Measurements from ENCODE around the gene MCAT. TPM values are rescaled to one million over a fixed set of nuclear protein-coding genes. Genes with fewer than 3 reads are reported as not detected.
A peak's percentile ranks its signal among the peaks of the same experiment; 100 is the strongest.

MCAT gene
- total RNA-seq, 1 donor from 2014 or later, result 20.3 TPM

DNA sequence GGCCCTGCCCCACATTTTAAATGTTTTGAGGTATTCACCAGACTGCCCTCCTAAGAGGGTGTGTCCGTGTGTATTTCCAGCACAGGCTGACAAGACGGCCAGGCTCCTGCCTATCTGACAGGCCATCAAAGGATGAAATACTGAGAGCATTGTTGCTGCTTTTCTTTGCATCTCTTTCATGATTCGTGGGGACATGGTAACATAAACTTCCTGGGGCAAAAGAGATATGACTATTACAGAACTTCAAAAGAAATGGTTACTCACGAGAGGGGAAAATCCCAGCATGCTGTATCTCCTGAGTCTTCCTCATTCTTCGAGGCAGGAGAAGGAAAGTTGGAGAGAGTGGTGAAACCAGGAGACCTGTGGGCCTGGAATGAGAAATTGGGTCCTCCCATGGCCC, 43.0 kb downstream of the MCAT start:
- no peak overlapping the region for H3K27ac Mint-ChIP-seq
- no peaks in the 10 kb centered on the region for H3K27me3 Mint-ChIP-seq (ENCODE audit: insufficient read depth)
- intact Hi-C loops (cut with micrococcal nuclease), result no loop called here
- H3K36me3 Mint-ChIP-seq (ENCODE audit: low read depth), result peaks cover 2% of the 10 kb centered on the region
- no peak overlapping the region for H3K4me3 Mint-ChIP-seq
- DNase-seq (ENCODE audit: low spot score), result no peak
- peaks cover 15% of the 10 kb centered on the region for H3K4me1 Mint-ChIP-seq (ENCODE audit: low read depth)
- H3K9me3 Mint-ChIP-seq, result peaks cover 8% of the 10 kb centered on the region

DNA sequence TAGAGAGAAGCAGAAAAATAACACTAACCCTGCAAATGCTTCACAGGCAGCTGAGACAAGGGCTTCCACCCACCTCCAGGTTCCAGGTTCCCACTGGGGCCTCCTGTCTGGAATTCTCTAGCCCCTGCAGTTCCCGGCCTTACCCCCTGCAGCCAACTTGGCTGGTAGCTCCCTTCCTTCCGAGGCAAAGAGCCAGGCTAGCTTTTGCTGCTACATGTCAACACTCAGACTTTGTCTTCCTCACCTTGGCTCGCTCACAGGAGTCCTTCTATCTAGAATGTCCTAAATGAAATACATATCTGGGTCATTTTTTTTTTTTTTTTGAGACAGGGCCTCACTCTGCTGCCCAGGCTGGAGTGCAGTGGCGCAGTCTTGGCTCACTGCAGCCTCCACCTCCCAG, 44.1 kb downstream of the MCAT start:
- no peak overlapping the region for H3K27ac Mint-ChIP-seq
- DNase-seq (ENCODE audit: low spot score), result no peak
- no peak overlapping the region for H3K4me3 Mint-ChIP-seq
- intact Hi-C loops (cut with micrococcal nuclease), result loop anchor here (10.0 kb wide), 1 partner anchor 434 kb away; no protein-coding TSS in a partner anchor
- peaks cover 8% of the 10 kb centered on the region for H3K9me3 Mint-ChIP-seq
- H3K4me1 Mint-ChIP-seq (ENCODE audit: low read depth), result peaks cover 12% of the 10 kb centered on the region
- H3K27me3 Mint-ChIP-seq (ENCODE audit: insufficient read depth), result no peaks in the 10 kb centered on the region
- peaks cover 2% of the 10 kb centered on the region for H3K36me3 Mint-ChIP-seq (ENCODE audit: low read depth)

DNA sequence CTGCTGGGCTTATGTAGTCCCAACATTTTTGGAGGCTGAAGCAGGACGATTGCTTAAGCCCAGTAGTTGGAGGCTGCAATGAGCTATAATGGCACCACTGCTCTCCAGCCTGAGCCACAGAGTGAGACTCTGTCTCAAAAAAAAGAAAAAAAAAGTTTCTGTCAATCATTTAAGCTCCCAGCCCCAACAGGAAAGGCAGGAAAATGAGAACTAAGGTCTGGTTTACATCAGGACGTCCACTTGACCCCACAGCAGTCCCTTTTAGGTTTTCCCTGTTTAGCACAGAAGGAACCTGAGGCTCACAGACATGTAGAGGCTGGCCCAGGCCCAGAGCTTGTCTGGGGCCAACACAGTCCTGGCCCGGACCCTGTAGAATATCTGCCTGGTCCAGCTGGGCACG, 44.8 kb downstream of the MCAT start:
- Mint-ChIP-seq H3K9me3 (peaks cover 8% of the 10 kb centered on the region), H3K36me3 (ENCODE audit: low read depth) (peaks cover 2% of the 10 kb centered on the region), H3K27me3 (ENCODE audit: insufficient read depth) (no peaks in the 10 kb centered on the region)

DNA sequence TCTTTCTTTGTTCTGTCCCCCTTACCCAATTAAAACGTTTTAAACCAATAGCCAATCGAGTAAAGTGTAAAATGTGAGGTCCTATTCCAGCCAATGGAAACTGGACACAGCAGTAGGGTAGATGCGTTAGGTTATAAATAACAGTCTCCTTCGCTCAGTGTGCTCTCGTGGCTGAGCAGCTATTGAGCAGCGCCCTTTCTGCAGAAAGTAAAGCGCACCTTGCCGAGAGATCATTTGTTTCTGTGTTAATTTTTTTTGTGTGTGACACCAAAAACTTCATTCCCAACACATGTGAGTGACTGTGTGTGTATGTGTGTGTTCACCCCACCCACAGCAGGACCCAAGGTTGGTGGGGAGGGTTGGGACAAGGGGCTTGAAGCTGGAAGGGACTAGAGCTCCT, 46.8 kb downstream of the MCAT start:
- Mint-ChIP-seq H3K4me1 (ENCODE audit: low read depth) (peaks cover 6% of the 10 kb centered on the region), H3K27ac (no peak overlapping the region), H3K4me3 (no peak overlapping the region), H3K9me3 (peaks cover 8% of the 10 kb centered on the region), H3K36me3 (ENCODE audit: low read depth) (peaks cover 2% of the 10 kb centered on the region), H3K27me3 (ENCODE audit: insufficient read depth) (no peaks in the 10 kb centered on the region)
- DNase-seq (ENCODE audit: low spot score), result no peak
- intact Hi-C loops (cut with micrococcal nuclease), result loop anchor here (10.0 kb wide), 1 partner anchor 432 kb away; no protein-coding TSS in a partner anchor

More for the DNA sequence above, 44.8 kb downstream of the MCAT start:
- no peak for DNase-seq (ENCODE audit: low spot score)
- no peak overlapping the region for H3K4me3 Mint-ChIP-seq
- no peak overlapping the region for H3K27ac Mint-ChIP-seq
- intact Hi-C loops (cut with micrococcal nuclease), result loop anchor here (10.0 kb wide), 1 partner anchor 434 kb away; no protein-coding TSS in a partner anchor
- peaks cover 6% of the 10 kb centered on the region for H3K4me1 Mint-ChIP-seq (ENCODE audit: low read depth)

- H3K36me3 Mint-ChIP-seq (ENCODE audit: low read depth), result peaks cover 2% of the 10 kb centered on the region
- H3K4me1 Mint-ChIP-seq (ENCODE audit: low read depth), result no peaks in the 10 kb centered on the region
- no peaks in the 10 kb centered on the region for H3K27me3 Mint-ChIP-seq (ENCODE audit: insufficient read depth)
- peaks cover 8% of the 10 kb centered on the region for H3K9me3 Mint-ChIP-seq
- H3K4me3 Mint-ChIP-seq, result no peak overlapping the region
- H3K27ac Mint-ChIP-seq, result no peak overlapping the region
- intact Hi-C loops (cut with micrococcal nuclease), result loop anchor here (10.0 kb wide), 1 partner anchor 430 kb away; no protein-coding TSS in a partner anchor
- DNase-seq (ENCODE audit: low spot score), result no peak
These were observed 48.6 kb downstream of the MCAT start for GRCh38 chr22:43094551-43094950.

DNA sequence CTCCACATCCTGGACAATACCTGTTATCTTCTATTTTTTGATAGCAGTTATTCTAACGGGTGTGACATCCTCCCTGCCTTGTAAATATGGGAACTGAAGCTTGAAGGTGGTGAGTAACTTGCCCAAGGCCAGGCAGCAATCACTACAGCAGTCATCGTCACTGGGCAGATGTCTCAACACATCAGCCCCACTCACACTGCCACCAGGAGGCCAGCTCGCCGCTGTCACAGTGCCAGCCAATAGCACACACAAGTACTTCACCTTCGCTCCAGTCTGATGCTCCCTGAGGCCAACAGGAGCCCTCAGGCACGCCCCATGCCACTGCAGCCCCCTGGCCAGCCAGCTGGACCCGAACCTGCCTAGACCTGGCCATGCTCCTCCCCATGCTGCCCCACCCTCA, 49.1 kb downstream of the MCAT start:
- Mint-ChIP-seq H3K4me3 (no peak overlapping the region), H3K9me3 (peaks cover 8% of the 10 kb centered on the region), H3K27ac (no peak overlapping the region), H3K4me1 (ENCODE audit: low read depth) (no peaks in the 10 kb centered on the region), H3K27me3 (ENCODE audit: insufficient read depth) (no peaks in the 10 kb centered on the region), H3K36me3 (ENCODE audit: low read depth) (peaks cover 2% of the 10 kb centered on the region)
- DNase-seq (ENCODE audit: low spot score), result no peak
- intact Hi-C loops (cut with micrococcal nuclease), result loop anchor here (10.0 kb wide), 1 partner anchor 429 kb away; no protein-coding TSS in a partner anchor

DNA sequence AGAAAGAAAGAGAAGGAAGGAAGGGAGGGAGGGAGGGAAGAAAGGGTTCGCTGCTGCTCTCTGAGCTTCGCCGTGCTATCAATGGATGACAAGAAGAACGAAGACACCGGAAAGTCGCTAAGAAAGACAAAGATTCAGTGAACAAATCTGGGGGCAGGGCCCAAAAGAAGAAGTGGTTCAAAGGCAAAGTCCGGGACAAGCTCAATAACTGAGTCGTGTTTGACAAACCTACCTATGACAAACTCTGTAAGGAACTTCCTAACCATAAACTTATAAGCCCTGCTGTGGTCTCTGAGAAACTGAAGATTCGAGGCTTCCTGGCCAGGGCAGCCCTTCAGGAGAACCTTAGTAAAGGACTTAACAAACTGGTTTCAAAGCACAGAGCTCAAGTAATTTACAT, 51.1 kb downstream of the MCAT start:
- DNase-seq (ENCODE audit: low spot score), result no peak
- Mint-ChIP-seq H3K27ac (no peak overlapping the region), H3K9me3 (peaks cover 8% of the 10 kb centered on the region), H3K4me3 (no peak overlapping the region), H3K27me3 (ENCODE audit: insufficient read depth) (no peaks in the 10 kb centered on the region), H3K4me1 (ENCODE audit: low read depth) (peaks cover 7% of the 10 kb centered on the region), H3K36me3 (ENCODE audit: low read depth) (peaks cover 5% of the 10 kb centered on the region)
- intact Hi-C loops (cut with micrococcal nuclease), result loop anchor here (10.0 kb wide), 1 partner anchor 427 kb away; no protein-coding TSS in a partner anchor

DNA sequence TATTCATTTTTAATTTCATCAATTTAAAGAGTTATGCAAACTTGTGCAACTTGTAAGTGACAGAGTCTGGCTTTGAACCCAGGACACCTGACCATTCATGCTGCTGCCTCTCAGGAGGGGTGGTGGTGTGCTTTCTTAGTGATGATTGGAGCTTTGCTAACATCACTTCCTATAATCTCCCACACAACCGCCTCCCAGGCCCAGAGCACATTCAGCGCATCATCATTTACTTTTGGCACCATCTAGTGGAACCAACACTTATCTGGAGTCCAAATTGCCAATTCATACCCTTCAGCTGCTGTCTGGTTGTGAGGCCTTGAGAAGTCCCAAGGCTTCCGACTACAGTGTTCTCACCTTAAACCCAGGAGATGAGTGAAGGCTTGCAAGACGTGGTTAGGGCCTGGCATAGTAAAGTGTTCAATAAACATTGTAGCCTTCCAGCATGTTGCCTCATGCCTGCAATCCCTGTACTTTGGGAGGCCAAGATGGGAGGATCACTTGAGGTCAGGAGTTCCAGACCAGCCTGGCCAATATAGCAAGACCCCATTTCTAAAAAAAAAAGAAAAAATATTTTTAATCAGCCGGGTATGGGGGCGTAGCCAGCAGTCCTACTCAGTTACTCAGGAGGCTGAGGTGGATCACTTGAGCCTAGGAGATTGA, 52.9 kb downstream of the MCAT start:
- intact Hi-C loops (cut with micrococcal nuclease), result loop anchor here (1.0 to 10.0 kb wide), 2 partner anchors 310 to 425 kb away; no protein-coding TSS in a partner anchor
- peak overlapping the region; percentile 26 for H3K27ac Mint-ChIP-seq
- H3K27me3 Mint-ChIP-seq (ENCODE audit: insufficient read depth), result no peaks in the 10 kb centered on the region
- peaks cover 18% of the 10 kb centered on the region for H3K4me1 Mint-ChIP-seq (ENCODE audit: low read depth)
- H3K4me3 Mint-ChIP-seq, result peak overlapping the region; percentile 73
- peak; percentile 31 for DNase-seq (ENCODE audit: low spot score)
- no peaks in the 10 kb centered on the region for H3K9me3 Mint-ChIP-seq
- H3K36me3 Mint-ChIP-seq (ENCODE audit: low read depth), result peaks cover 5% of the 10 kb centered on the region

DNA sequence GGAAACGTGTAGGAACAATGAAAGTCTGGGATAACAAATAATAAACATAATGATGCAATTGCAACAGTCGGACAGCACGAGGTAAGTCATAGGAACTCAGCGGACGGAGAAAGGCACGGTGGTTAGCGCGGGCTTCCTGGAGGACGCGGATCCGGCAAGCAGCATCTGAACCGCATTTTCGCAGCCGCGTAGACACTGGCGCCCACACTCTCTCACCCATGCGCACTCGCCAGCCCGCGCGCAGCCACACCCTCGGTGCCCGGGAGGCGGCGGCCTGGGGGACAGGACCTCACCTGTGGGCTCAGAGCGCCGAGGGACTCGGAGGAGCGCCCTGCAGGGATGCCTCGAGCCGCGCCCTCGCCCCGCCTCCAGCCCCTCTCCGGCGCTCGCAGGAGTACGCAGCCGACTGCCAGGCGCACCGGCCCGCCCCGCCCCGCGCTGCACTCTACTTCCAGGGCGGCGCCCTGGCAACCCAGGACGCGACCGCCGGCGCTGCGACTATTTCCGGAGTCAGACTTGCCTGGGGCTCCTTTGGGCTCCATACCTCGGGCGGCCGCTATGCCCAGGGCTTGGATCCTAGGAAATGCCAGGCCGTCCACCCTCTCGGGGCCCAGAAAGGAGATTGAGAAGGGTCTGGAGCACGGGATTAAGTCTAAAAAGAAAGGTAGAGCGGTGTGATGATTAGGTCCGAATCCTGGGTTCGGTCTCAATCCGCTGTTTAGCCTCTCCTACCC, 54.0 kb downstream of the MCAT start, which contains the start of gene TTLL1:
Gene TTLL1 (minus strand): TSS at position 408 of the 734 bp plus-strand sequence. CDS start 13,805 bp downstream, outside the sequence.
- Mint-ChIP-seq H3K27ac (peak within 1 kb of the TSS; percentile 97), H3K4me3 (peak within 1 kb of the TSS; percentile 97), H3K9me3 (no peaks in the 10 kb centered on the region), H3K27me3 (ENCODE audit: insufficient read depth) (no peaks in the 10 kb centered on the region), H3K36me3 (ENCODE audit: low read depth) (peaks cover 5% of the 10 kb centered on the region), H3K4me1 (ENCODE audit: low read depth) (peaks cover 18% of the 10 kb centered on the region)
- intact Hi-C loops (cut with micrococcal nuclease), result loop anchor here (1.0 to 2.0 kb wide), 7 partner anchors 22 to 474 kb away; partner anchors contain the start of genes BIK, MCAT, POLDIP3 and TSPO
- peak; percentile 88 for DNase-seq (ENCODE audit: low spot score)

GRCh38 chr22:43088627-43088983, 54.6 kb downstream of the MCAT start:
- peak overlapping the region; percentile 97 for H3K27ac Mint-ChIP-seq
- peaks cover 5% of the 10 kb centered on the region for H3K36me3 Mint-ChIP-seq (ENCODE audit: low read depth)
- peak overlapping the region; percentile 97 for H3K4me3 Mint-ChIP-seq
- no peaks in the 10 kb centered on the region for H3K9me3 Mint-ChIP-seq
- H3K27me3 Mint-ChIP-seq (ENCODE audit: insufficient read depth), result no peaks in the 10 kb centered on the region
- DNase-seq (ENCODE audit: low spot score), result no peak
- intact Hi-C loops (cut with micrococcal nuclease), result loop anchor here (2.0 kb wide), 3 partner anchors 22 to 474 kb away; partner anchors contain the start of genes BIK, MCAT and POLDIP3
- H3K4me1 Mint-ChIP-seq (ENCODE audit: low read depth), result peaks cover 18% of the 10 kb centered on the region

- Mint-ChIP-seq H3K27me3 (ENCODE audit: insufficient read depth) (no peaks in the 10 kb centered on the region), H3K9me3 (no peaks in the 10 kb centered on the region), H3K4me3 (no peak overlapping the region), H3K4me1 (ENCODE audit: low read depth) (peaks cover 18% of the 10 kb centered on the region), H3K27ac (peak overlapping the region; percentile 49), H3K36me3 (ENCODE audit: low read depth) (peaks cover 5% of the 10 kb centered on the region)
- intact Hi-C loops (cut with micrococcal nuclease), result no loop called here
- DNase-seq (ENCODE audit: low spot score), result no peak
These were observed 57.3 kb downstream of the MCAT start for GRCh38 chr22:43085658-43086606.

Data from activated T-helper 1 cell treated with anti-CD3 and anti-CD28 coated beads, Interleukin-12 subunit alpha, Interleukin-12 subunit beta, Interleukin-2, Interleukin-4 antibody, amounts not matched to agents 30 ng/mL and 10 ng/mL and 1 ng/mL, durations not matched to agents 14 hours and 24 hours and 36 hours (primary cell).